Activated CD4-positive, CD25-positive, alpha-beta regulatory T cell (primary cell): ENCODE data around the gene TBC1D22A.
A peak's percentile ranks its signal among the peaks of the same experiment; 100 is the strongest.
"Not testable (repeated sequence)": the region's sequence is repeated elsewhere in the genome, so short reads cannot be mapped to it uniquely, and the experiment has no call there.

Source experiments
- DNase-seq, 4 experiments: peaks; one replicate each; lab custom pipeline; 2025; lab: John Stamatoyannopoulos, UW

Gene TBC1D22A

GRCh38 chr22:46762238-46763050 is at the start of gene TBC1D22A:
TSS of gene TBC1D22A (plus strand) at chr22:46762650. CDS start at chr22:46762787, 137 bp downstream.
- DNase-seq = peak; percentile 92 to 96 (median 93)

- DNase-seq = no peak
These were observed 47.9 kb upstream of the TBC1D22A start for GRCh38 chr22:46714550-46714949.

- DNase-seq = no peak
These were observed 42.5 kb upstream of the TBC1D22A start for GRCh38 chr22:46719921-46720320.

- DNase-seq = no peak
These were observed 40.9 kb upstream of the TBC1D22A start for GRCh38 chr22:46721501-46722085.

- DNase-seq = no peak
These were observed 38.6 kb upstream of the TBC1D22A start for GRCh38 chr22:46723882-46724281.

GRCh38 chr22:46725096-46725495 is 37.4 kb upstream of the TBC1D22A start:
- no peak for DNase-seq

GRCh38 chr22:46726066-46726985 is 36.1 kb upstream of the TBC1D22A start:
- DNase-seq = no peak

GRCh38 chr22:46726986-46727317 is 35.5 kb upstream of the TBC1D22A start:
- DNase-seq = no peak

- DNase-seq = no peak
These were observed 34.6 kb upstream of the TBC1D22A start for GRCh38 chr22:46727813-46728364.

GRCh38 chr22:46728470-46728869 is 34.0 kb upstream of the TBC1D22A start:
- DNase-seq = no peak

- DNase-seq = no peak
These were observed 31.7 kb upstream of the TBC1D22A start for GRCh38 chr22:46730568-46731245.

GRCh38 chr22:46731246-46732040 is 31.0 kb upstream of the TBC1D22A start:
- DNase-seq = no peak

GRCh38 chr22:46732041-46732379 is 30.4 kb upstream of the TBC1D22A start:
- DNase-seq = no peak

GRCh38 chr22:46732513-46732912 is 29.9 kb upstream of the TBC1D22A start:
- DNase-seq = no peak

- not testable (repeated sequence) for DNase-seq
These were observed 28.2 kb upstream of the TBC1D22A start for GRCh38 chr22:46734213-46734722.

- peak in 1 of 4 experiments; percentile 41 for DNase-seq
These were observed 27.5 kb upstream of the TBC1D22A start for GRCh38 chr22:46734830-46735453.

- DNase-seq = no peak
These were observed 26.5 kb upstream of the TBC1D22A start for GRCh38 chr22:46735747-46736608.

GRCh38 chr22:46736705-46737104 is 25.7 kb upstream of the TBC1D22A start:
- no peak for DNase-seq
